HG03039 (cell line): Measurements from ENCODE around the gene PA2G4.
"Not testable (repeated sequence)": the region's sequence is repeated elsewhere in the genome, so short reads cannot be mapped to it uniquely, and the experiment has no call there.

ENCODE experiments used
- ATAC-seq: cut with Tn5 transposase; IDR thresholded peaks from one replicate; pipeline ENCODE4 v1.9.1; 2021; ENCODE audit warnings: mild to moderate bottlenecking, moderate library complexity; ENCODE audit not compliant: unreplicated experiment

PA2G4 gene

GRCh38 chr12:56152132-56152755, 47.9 kb downstream of the PA2G4 start, which contains the start of gene MYL6B:
Gene MYL6B (plus strand): TSS chr12:56152587. CDS start chr12:56153919, 1,332 bp downstream.
- peak; percentile 89 for ATAC-seq

- no peak for ATAC-seq
These were observed 48.7 kb downstream of the PA2G4 start for GRCh38 chr12:56152756-56153677.

GRCh38 chr12:56153678-56154065, 49.3 kb downstream of the PA2G4 start:
- ATAC-seq = no peak

- no peak for ATAC-seq
These were observed 50.0 kb downstream of the PA2G4 start for GRCh38 chr12:56154246-56154771.

- ATAC-seq = no peak
These were observed 50.5 kb downstream of the PA2G4 start for GRCh38 chr12:56154818-56155217.

GRCh38 chr12:56155256-56155845, 51.0 kb downstream of the PA2G4 start:
- ATAC-seq = no peak

GRCh38 chr12:56156464-56157200, 52.3 kb downstream of the PA2G4 start:
- ATAC-seq = not testable (repeated sequence)

- peak; percentile 21 for ATAC-seq
These were observed 53.1 kb downstream of the PA2G4 start for GRCh38 chr12:56157201-56158028.

GRCh38 chr12:56158029-56158925, 53.9 kb downstream of the PA2G4 start, which contains the start of gene MYL6:
Gene MYL6 (plus strand): TSS chr12:56158359. CDS start chr12:56158402, 43 bp downstream.
- peak; percentile 75 for ATAC-seq

GRCh38 chr12:56158926-56159461, 54.6 kb downstream of the PA2G4 start:
- ATAC-seq = no peak

GRCh38 chr12:56159482-56160192, 55.3 kb downstream of the PA2G4 start:
- no peak for ATAC-seq

- no peak for ATAC-seq
These were observed 55.9 kb downstream of the PA2G4 start for GRCh38 chr12:56160193-56160763.

GRCh38 chr12:56160894-56161689, 56.7 kb downstream of the PA2G4 start:
- no peak for ATAC-seq

GRCh38 chr12:56161690-56162351, 57.5 kb downstream of the PA2G4 start:
- ATAC-seq = no peak

GRCh38 chr12:56162468-56163290, 58.3 kb downstream of the PA2G4 start:
- no peak for ATAC-seq
